Left lobe of liver (tissue), 2 donors: ENCODE results near the gene SORL1. TPM values are rescaled to one million over a fixed set of nuclear protein-coding genes. Genes with fewer than 3 reads are reported as not detected.
"Not testable (repeated sequence)": the region's sequence is repeated elsewhere in the genome, so short reads cannot be mapped to it uniquely, and the experiment has no call there.

Experiments used
- ATAC-seq: fragments of 200-7000 bp; cut with Tn5 transposase; one replicate; pipeline ENCODE4 v1.9.1; 2020; ENCODE audit warnings: mild to moderate bottlenecking, moderate library complexity
- DNase-seq: peaks from one replicate; pipeline ENCODE4 v3.0.0-alpha.2; 2020; ENCODE audit warnings: low spot score
- total RNA-seq: library from RNA; stranded (reverse); gene quantifications from one replicate; pipeline ENCODE4 v1.2.1, GENCODE V29; 2021
- donor health status: DM: no; HTN: no; CAD: no; lungs with moderate emphysema.
- donor health status: DM: no; HTN: yes; CAD: no.

Gene SORL1
- total RNA-seq, 1 donor from 2014 or later = 133 TPM

- ATAC-seq (no peak), DNase-seq (no peak)
These were observed 108.1 kb downstream of the SORL1 start for GRCh38 chr11:121560236-121560635.

DNA sequence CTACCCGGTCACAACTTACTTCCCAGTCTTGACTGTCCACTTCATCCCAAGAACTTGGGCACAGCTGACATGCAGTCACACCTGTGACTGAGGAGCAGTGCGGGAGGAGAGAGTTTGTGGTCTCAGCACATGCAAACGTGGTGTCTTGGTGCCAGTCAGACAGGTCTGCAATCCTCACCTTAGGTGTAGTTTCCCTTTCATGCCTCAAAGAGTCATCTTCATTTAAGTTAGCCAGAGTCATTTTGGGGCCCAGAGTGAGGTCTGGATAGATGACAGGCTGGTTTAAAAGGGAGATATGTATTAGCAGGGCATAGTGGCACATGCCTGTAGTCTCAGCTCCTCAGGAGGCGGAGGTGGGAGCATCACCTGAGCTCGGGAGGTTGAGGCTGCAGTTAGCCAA, 109.1 kb downstream of the SORL1 start:
- no peak for ATAC-seq
- no peak for DNase-seq

GRCh38 chr11:121561716-121562115, 109.6 kb downstream of the SORL1 start:
- ATAC-seq = peak; percentile 27
- DNase-seq = no peak

GRCh38 chr11:121563003-121563402, 110.9 kb downstream of the SORL1 start:
- ATAC-seq = peak; percentile 35

DNA sequence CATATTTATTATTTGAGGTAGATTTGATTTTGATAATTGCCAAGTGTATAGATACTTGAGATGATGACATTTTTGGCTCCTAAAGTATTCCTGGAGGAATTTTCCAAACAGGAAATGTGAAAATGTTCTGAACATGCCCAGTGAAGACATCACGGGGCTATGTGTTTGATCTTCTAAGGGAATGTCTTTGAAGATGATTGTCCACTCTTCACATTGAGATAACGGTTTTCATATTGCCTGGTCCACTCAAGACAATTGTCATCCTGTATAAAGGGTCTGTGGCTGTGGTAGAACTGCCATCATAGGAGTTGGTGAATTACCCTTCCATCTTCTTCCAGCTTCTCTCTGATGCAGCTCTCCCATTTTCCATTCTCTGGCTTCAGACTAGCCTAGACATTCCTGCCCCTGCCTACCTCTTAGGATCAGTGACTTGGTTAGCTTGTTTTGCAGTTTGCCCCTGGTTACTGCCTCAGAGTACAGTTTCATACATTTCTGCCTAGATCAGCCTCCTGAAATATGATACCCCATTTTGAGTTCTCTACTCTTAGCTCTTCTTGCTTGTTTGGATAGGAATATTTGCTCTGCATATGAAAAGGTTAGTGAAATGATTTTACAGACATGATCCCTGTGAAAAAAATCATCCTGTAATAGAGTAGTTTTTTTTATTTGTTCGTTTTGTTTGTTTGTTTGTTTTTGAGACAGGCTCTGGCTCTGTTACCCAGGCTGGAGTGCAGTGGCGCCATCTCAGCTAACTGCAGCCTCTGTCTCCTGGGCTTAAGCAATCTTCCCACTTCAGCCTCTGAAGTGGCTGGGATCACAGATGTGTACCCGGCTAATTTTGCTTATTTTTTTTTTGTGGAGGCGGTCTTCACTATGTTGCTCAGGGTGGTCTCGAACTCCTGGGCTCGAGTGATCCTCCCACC, 112.0 kb downstream of the SORL1 start:
- peak; percentile 29 for ATAC-seq
- DNase-seq = no peak

More at GRCh38 chr11:121563003-121563402, 110.9 kb downstream of the SORL1 start:
- no peak for DNase-seq

- no peak for DNase-seq
These were observed 113.0 kb downstream of the SORL1 start for GRCh38 chr11:121564948-121565684.

GRCh38 chr11:121566279-121567168, 114.4 kb downstream of the SORL1 start:
- ATAC-seq (peak; percentile 7), DNase-seq (no peak)

More at GRCh38 chr11:121564948-121565684, 113.0 kb downstream of the SORL1 start:
- ATAC-seq = peak; percentile 79

DNA sequence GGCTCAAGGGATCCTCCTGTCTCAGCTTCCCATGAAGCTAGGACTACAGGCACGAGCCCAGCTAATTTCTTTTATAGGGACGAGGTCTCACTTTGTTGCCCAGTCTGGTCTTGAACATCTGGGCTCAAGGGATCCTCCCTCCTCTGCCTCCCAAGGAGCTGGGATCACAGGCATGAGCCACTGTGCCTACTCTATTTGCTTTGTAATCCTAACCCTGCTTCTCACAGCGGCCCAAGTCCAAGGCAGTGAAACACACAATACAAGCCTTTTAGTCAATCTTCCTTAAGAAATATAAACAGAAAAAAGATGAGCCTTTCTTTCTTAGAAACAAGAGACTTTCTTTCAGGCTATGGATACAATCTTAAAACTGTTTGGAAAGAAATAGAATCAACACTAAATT, 115.9 kb downstream of the SORL1 start:
- ATAC-seq (no peak), DNase-seq (no peak)

- not testable (repeated sequence) for DNase-seq
These were observed 117.5 kb downstream of the SORL1 start for GRCh38 chr11:121569332-121570299.

GRCh38 chr11:121570453-121570852, 118.3 kb downstream of the SORL1 start:
- peak; percentile 39 for ATAC-seq

More at GRCh38 chr11:121569332-121570299, 117.5 kb downstream of the SORL1 start:
- ATAC-seq = not testable (repeated sequence)

GRCh38 chr11:121571506-121571905, 119.4 kb downstream of the SORL1 start:
- ATAC-seq = no peak
- DNase-seq = no peak

More at GRCh38 chr11:121570453-121570852, 118.3 kb downstream of the SORL1 start:
- no peak for DNase-seq

DNA sequence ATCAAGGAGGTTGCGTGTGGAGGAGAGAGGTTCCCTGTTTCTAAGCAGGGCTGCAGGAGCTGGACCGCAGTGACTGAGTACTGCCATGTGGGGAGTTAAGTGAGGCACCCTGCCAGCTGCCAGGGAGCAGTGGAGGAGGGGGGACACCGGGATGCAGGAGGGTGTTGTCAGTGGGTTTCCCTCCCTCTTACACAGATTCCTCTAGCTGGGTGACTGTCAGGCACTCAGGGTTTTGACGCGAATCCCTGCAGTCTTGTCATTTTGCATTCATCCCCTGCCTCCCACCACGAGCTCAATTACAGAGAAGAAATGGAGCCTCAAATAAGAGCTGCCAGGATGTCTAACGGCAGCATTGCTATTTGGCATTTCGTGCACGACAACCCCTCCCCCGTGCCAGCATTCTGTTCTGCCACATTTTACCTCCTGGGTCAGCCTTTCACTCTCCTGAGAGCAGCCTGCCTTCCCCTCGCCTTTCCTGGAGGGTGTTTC, 120.5 kb downstream of the SORL1 start:
- no peak for ATAC-seq
- DNase-seq = no peak

DNA sequence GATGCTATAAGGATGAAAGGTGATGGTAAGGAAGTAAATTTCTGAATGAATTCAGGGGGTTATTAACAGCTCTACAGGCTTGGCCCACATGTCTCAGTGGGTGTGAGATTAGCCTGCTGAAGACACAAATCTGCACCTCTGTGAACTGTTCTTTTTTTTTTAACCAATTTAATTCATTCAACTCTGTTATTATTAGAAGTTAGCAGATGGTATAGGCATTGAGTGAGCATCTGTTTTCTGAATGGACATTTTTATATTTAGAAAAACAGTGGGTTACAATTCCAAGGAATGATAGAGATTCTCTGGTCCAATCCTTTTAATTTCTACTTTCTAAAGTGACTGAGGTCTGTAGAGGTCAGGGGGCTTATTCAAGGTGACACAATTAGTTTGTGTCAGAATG, 122.7 kb downstream of the SORL1 start:
- DNase-seq (no peak), ATAC-seq (no peak)

- DNase-seq = peak; percentile 92
These were observed 123.3 kb downstream of the SORL1 start for GRCh38 chr11:121575250-121575962.

DNA sequence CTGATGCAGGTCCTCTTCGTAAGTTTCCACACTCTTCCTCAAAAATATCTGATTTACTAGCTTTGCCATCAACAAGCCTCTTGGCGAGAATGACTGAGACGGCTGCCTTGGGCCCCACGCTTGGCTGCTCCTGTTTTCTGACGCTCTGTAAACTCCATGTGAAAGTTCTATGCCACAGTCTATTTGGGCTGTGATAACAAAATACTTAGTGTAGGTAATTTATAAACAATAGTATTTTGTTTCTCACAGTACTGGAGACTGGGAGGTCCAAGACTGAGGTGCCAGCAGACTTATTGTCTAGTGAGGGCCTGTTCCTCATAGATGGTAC, 123.8 kb downstream of the SORL1 start:
- no peak for DNase-seq
- no peak for ATAC-seq

More at GRCh38 chr11:121575250-121575962, 123.3 kb downstream of the SORL1 start:
- peak; percentile 88 for ATAC-seq

GRCh38 chr11:121576531-121576930, 124.4 kb downstream of the SORL1 start:
- ATAC-seq = no peak
- DNase-seq = no peak

GRCh38 chr11:121577106-121577848, 125.2 kb downstream of the SORL1 start:
- ATAC-seq (no peak), DNase-seq (no peak)
